Epithelial cell of esophagus (primary cell): ENCODE data around the gene UBA7.

Source experiments
- DNase-seq: peaks from one replicate; pipeline ENCODE4 v3.0.0; 2010; ENCODE audit warnings: low read depth
- H3K4me3 ChIP-seq: 2 replicates; pipeline ENCODE4 v1.5.1; 2011; ENCODE audit warnings: mild to moderate bottlenecking, low read length, control low read depth
- TF ChIP-seq, protein P1 (sequence below): IDR thresholded peaks from 2 replicates; pipeline ENCODE4 v1.5.1; 2011; ENCODE audit warnings: low read depth, mild to moderate bottlenecking, low read length, control low read depth, inconsistent platforms; ENCODE audit not compliant: insufficient read depth; ENCODE audit errors: missing control alignments

UBA7 gene, protein sequence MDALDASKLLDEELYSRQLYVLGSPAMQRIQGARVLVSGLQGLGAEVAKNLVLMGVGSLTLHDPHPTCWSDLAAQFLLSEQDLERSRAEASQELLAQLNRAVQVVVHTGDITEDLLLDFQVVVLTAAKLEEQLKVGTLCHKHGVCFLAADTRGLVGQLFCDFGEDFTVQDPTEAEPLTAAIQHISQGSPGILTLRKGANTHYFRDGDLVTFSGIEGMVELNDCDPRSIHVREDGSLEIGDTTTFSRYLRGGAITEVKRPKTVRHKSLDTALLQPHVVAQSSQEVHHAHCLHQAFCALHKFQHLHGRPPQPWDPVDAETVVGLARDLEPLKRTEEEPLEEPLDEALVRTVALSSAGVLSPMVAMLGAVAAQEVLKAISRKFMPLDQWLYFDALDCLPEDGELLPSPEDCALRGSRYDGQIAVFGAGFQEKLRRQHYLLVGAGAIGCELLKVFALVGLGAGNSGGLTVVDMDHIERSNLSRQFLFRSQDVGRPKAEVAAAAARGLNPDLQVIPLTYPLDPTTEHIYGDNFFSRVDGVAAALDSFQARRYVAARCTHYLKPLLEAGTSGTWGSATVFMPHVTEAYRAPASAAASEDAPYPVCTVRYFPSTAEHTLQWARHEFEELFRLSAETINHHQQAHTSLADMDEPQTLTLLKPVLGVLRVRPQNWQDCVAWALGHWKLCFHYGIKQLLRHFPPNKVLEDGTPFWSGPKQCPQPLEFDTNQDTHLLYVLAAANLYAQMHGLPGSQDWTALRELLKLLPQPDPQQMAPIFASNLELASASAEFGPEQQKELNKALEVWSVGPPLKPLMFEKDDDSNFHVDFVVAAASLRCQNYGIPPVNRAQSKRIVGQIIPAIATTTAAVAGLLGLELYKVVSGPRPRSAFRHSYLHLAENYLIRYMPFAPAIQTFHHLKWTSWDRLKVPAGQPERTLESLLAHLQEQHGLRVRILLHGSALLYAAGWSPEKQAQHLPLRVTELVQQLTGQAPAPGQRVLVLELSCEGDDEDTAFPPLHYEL

DNA sequence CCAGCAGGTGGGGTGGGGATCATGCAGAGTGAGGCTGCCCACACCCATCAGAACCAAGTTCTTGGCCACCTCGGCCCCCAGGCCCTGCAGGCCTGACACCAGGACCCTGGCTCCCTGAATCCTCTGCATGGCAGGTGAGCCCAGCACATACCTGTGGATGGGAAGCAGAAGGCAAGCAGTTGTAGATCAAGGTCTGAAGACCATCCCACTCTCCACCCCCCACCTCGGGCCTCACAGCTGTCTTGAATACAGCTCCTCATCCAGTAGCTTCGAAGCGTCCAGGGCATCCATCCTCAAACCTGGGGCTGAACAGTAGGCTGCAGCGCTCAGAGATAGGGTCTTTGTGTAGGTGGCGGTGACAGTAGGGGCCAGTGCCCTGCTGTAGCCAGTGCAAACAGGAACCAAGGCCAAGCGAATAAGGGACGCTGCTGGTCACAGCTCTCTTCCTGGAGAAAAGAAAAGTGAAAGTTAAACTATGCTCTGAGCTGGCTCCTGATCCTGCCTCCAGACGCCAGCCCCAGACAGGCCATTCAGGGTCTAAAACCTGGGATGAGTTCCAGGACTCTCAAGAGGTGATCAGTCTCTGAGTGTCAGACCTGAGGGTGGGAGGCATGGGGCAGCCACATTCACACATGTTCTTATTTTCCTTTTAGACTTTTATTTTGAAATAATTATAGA lies at the start of gene UBA7:
Gene UBA7, minus strand, starts transcription at position 457 of the 678 bp plus-strand sequence. Its CDS starts 166 bp downstream, at position 291.
- TF ChIP-seq, protein P1, sequence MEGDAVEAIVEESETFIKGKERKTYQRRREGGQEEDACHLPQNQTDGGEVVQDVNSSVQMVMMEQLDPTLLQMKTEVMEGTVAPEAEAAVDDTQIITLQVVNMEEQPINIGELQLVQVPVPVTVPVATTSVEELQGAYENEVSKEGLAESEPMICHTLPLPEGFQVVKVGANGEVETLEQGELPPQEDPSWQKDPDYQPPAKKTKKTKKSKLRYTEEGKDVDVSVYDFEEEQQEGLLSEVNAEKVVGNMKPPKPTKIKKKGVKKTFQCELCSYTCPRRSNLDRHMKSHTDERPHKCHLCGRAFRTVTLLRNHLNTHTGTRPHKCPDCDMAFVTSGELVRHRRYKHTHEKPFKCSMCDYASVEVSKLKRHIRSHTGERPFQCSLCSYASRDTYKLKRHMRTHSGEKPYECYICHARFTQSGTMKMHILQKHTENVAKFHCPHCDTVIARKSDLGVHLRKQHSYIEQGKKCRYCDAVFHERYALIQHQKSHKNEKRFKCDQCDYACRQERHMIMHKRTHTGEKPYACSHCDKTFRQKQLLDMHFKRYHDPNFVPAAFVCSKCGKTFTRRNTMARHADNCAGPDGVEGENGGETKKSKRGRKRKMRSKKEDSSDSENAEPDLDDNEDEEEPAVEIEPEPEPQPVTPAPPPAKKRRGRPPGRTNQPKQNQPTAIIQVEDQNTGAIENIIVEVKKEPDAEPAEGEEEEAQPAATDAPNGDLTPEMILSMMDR: no peak
- H3K4me3 ChIP-seq: peak within 1 kb of the TSS; percentile 15
- DNase-seq: peak; percentile 28

DNA sequence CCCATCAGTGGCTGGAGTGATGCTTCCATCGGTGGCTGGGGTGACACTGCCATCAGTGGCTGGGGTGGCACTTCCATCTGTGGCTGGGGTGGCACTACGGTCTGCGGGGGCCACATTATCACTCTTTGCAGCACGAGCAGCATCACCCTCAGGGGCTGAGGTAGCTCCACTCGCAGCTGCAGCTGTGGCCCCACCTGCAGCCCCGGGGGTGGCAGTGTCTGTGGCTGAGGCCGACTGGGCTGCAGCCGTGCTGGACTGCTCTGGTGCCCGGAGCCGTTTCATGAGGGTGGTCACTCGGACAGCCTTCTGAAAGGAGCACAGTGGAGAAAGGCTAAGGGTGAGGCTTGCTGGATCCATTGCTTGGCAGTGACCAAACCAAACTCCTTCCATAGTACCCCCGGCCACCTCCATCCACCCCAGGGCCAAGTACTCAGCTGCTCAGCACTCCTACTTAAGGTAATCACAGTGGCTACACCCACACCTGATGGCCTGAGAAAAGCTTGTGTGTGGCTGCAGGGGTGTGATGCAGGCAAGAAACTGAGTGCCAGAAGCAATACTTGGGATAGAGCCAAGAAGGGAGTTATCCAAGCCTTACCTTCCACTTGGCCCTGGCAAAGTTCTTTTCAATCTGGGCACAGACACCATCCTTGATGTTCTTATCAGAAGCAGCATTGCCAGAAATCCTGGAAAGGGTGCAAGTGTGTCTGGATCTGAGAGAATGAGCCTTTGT lies 46.0 kb upstream of the UBA7 start:
- TF ChIP-seq, protein P1: no peak
- DNase-seq: no peak
- no peak overlapping the region for H3K4me3 ChIP-seq

DNA sequence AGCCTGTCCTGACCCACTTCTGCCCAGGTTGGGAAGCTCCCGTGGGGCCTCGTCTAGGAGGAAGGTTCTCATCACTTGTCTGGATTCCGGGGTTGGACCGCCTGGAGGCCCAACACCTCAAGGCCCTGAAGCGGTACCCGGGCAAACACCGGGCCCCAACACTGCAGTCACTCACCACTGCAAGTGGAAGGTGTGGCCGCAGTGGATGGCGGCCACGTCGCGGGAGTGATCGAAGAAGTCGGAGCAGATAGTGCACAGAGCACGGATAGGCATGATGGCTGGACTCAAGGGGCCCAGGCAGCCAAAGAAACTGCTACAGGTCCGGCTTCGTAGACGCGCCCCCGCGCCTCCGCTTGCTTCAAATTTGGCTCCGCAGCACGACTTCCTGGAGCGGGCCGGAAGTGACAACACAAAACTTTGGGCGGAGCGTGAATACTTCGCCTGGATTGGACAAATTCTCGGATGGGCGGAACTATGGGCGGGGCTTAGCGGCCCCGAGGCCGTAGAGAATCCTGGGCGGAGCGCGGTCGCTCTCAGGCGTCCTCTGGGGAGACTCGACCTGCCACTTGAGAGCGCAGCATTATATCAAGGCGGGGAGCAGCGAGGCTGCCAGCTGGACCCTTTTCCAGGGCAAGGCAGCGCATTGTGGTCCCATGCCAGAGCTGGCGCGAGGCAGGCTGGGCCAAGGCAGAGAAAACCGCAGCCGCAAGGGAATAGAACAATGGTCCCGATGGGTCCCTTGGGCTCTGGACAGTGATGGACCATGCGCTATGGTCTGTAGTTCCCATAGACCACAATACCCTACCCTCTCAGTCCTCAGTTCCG lies 42.6 kb upstream of the UBA7 start, which contains the start of gene TRAIP:
Gene TRAIP, minus strand, starts transcription at position 384 of the 825 bp plus-strand sequence. Its CDS starts 111 bp downstream, at position 273.
- DNase-seq: peak; percentile 95
- H3K4me3 ChIP-seq: peak within 1 kb of the TSS; percentile 82
- TF ChIP-seq, protein P1: no peak

DNA sequence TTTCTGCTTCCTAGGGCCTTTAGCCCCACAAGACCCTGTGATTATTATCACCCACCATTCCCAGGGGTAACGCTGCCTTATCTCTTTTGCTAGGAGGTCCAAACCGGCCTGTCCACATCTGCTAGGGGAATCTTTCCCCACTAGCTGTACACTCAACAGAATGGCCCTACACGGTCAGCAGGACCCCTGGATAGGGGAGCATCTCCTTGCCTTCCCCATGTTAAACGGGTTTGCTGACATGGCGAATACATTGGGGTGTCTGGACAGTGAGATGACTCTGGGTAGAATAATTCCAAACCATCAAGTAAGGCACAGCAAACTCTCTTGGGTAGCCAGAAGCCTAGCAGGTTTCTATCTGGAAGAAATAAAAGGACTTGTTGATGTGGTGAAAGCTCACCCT lies 41.9 kb upstream of the UBA7 start:
- TF ChIP-seq, protein P1: no peak
- peak overlapping the region; percentile 82 for H3K4me3 ChIP-seq
- DNase-seq: no peak

DNA sequence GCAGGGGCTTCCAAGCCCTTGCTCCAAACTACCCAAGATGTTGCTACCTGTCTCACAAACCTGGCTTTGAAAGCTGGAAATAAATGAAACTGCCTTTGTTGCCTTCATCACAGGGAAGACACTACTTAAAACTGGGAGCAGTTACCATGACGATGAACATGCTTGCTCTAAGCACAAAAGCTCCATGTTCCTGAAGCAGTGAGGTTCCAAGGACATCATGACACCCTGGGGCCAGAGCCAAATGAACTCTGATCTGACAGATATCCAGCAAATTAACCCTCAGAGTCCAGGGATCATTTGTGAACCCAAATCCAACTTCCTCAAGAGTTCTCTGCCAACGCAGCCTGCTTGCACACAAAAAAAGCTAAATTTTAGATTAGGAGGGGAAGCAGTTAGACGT lies 31.9 kb upstream of the UBA7 start:
- DNase-seq: no peak
- no peak overlapping the region for H3K4me3 ChIP-seq
- TF ChIP-seq, protein P1: no peak
